ENCODE results near the gene RRBP1. TPM values are rescaled to one million over a fixed set of nuclear protein-coding genes. Genes with fewer than 3 reads are reported as not detected.
"Not testable (repeated sequence)": the region's sequence is repeated elsewhere in the genome, so short reads cannot be mapped to it uniquely, and the experiment has no call there.

RRBP1 gene
- total RNA-seq, 3 donors from 2014 or later = 210 to 402 (median 377) TPM

- Histone ChIP-seq H3K4me1 (ENCODE audit: low read depth) (peaks cover 20% of the 10 kb centered on the region), H3K36me3 (ENCODE audit: low read depth) (no peaks in the 10 kb centered on the region), H3K4me3 (no peak overlapping the region), H3K9me3 (no peaks in the 10 kb centered on the region)
- ATAC-seq (peak; percentile 22), DNase-seq (no peak)
- intact Hi-C loops (cut with DNase I, micrococcal nuclease) = no loop called here
- TF ChIP-seq CTCF (IDR thresholded peaks at IDR 0.05) = no peak
Observed at GRCh38 chr20:17660667-17661066, 21.4 kb downstream of the RRBP1 start.

GRCh38 chr20:17659801-17660200 is 22.2 kb downstream of the RRBP1 start:
- H3K9me3 ChIP-seq = no peaks in the 10 kb centered on the region
- ATAC-seq (no peak), DNase-seq (no peak)
- peaks cover 20% of the 10 kb centered on the region for H3K4me1 ChIP-seq (ENCODE audit: low read depth)
- intact Hi-C loops (cut with DNase I, micrococcal nuclease) = no loop called here
- no peak overlapping the region for H3K4me3 ChIP-seq
- H3K36me3 ChIP-seq (ENCODE audit: low read depth) = no peaks in the 10 kb centered on the region
- no peak for TF ChIP-seq CTCF (IDR thresholded peaks at IDR 0.05)

DNA sequence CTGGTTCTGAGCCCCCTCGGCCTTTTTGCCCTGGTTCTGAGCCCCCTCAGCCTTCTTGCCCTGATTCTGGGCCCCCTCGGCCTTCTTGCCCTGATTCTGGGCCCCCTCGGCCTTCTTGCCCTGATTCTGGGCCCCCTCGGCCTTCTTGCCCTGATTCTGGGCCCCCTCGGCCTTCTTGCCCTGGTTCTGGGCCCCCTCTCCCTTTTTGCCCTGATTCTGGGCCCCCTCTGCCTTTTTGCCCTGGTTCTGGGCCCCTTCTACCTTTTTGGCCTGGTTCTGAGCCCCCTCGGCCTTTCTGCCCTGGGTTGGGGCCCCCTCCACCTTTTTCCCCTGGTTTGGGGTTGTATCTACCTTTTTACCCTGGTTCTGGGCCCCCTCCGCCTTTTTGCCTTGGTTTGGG is 22.7 kb downstream of the RRBP1 start:
- H3K9me3 ChIP-seq; DNase-seq; intact Hi-C loops (cut with DNase I, micrococcal nuclease); H3K36me3 ChIP-seq (ENCODE audit: low read depth); ATAC-seq; H3K4me3 ChIP-seq: not testable (repeated sequence)
- peaks cover 16% of the 10 kb centered on the region for H3K4me1 ChIP-seq (ENCODE audit: low read depth)

- DNase-seq (no peak), ATAC-seq (no peak)
- intact Hi-C loops (cut with DNase I, micrococcal nuclease) = no loop called here
- Histone ChIP-seq H3K4me1 (ENCODE audit: low read depth) (peaks cover 16% of the 10 kb centered on the region), H3K9me3 (no peaks in the 10 kb centered on the region), H3K36me3 (ENCODE audit: low read depth) (no peaks in the 10 kb centered on the region), H3K4me3 (no peak overlapping the region)
- TF ChIP-seq CTCF (IDR thresholded peaks at IDR 0.05) = no peak
Observed at GRCh38 chr20:17658648-17658993, 23.4 kb downstream of the RRBP1 start.

DNA sequence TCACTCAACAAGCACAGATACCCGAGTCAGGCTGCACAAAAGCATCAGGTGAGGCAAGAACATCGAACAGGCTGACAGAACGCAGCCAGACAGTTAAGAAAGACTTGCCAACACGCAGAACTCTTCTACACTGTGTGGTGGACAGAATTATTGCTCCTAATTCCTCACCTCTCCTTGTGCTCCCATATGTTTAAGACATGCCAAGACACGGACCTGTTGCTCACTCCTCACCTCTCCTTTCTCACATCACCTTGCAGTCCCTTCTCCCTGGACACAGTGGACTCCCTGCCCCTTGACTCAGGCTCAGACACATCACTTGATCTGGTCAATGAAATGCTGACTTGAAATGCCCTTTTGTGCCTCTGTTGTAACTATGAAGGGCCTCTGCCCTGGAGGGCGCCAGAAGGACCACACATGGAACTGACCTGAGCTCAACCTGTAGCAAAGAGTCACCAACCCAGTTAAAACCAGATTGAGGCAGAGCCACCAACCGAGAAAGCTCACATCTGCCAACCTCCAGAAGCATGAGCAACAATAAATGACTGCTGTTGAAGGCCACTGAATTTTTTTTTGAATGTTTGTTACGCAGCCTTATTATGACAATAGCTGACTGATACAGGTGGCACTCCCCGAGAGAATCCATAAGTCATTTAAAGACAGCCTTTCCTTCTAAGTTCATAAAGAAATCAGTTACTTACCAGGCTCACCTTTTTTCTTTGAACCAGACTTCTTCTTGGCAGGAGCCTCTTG is 24.0 kb downstream of the RRBP1 start:
- no peak for TF ChIP-seq CTCF (IDR thresholded peaks at IDR 0.05)
- no peak for DNase-seq
- intact Hi-C loops (cut with DNase I, micrococcal nuclease) = no loop called here
- no peak for ATAC-seq
- no peaks in the 10 kb centered on the region for H3K36me3 ChIP-seq (ENCODE audit: low read depth)
- peaks cover 16% of the 10 kb centered on the region for H3K4me1 ChIP-seq (ENCODE audit: low read depth)
- no peaks in the 10 kb centered on the region for H3K9me3 ChIP-seq
- H3K4me3 ChIP-seq = no peak overlapping the region

DNA sequence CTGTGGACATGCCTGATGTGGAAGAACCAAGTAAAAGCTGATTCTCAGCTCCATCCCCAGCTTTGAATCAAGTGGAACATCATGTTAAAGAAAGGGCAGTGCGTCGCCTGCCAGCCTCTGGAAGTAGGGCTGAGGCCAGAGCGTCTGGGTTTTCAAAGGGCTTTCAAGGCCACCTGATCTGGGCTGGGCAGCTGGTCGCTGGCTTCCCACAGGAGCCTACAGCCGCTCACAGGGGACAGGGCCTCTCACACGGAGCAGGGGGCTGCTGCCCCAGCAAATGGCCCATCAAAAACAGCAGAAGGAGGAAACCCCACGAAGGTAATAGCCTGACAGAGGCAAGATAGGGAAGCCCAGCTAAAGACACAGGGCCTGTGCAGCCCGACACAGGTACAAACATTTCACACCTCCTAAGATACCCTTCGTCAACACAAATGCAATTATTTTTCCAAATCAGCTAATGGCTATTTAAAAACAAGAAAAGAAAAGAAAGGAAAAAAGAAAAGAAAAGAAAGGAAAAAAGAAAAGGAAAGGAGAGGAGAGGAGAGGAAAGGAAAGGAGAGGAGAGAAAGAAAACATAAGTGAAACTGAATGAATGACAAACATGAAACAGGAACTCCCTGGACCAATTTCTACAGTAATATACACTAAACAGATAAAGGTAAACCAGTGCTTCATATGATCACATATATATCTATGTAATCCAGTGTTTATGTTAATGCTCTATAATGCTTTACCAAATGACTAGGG is 24.8 kb downstream of the RRBP1 start:
- H3K4me1 ChIP-seq (ENCODE audit: low read depth) = peaks cover 14% of the 10 kb centered on the region
- no peak for TF ChIP-seq CTCF (IDR thresholded peaks at IDR 0.05)
- H3K4me3 ChIP-seq = no peak overlapping the region
- H3K36me3 ChIP-seq (ENCODE audit: low read depth) = no peaks in the 10 kb centered on the region
- ATAC-seq (no peak), DNase-seq (no peak)
- intact Hi-C loops (cut with DNase I, micrococcal nuclease) = no loop called here
- no peaks in the 10 kb centered on the region for H3K9me3 ChIP-seq

All from mucosa of descending colon (tissue), 3 donors.